T-helper 2 cell (primary cell): ENCODE data around the gene SRGAP3.

Experiments used
- DNase-seq, 5 experiments: peaks; one replicate each; pipeline versions ENCODE4 v3.0.0 to v3.0.0-alpha.2; 2012 to 2022

SRGAP3 gene

DNA sequence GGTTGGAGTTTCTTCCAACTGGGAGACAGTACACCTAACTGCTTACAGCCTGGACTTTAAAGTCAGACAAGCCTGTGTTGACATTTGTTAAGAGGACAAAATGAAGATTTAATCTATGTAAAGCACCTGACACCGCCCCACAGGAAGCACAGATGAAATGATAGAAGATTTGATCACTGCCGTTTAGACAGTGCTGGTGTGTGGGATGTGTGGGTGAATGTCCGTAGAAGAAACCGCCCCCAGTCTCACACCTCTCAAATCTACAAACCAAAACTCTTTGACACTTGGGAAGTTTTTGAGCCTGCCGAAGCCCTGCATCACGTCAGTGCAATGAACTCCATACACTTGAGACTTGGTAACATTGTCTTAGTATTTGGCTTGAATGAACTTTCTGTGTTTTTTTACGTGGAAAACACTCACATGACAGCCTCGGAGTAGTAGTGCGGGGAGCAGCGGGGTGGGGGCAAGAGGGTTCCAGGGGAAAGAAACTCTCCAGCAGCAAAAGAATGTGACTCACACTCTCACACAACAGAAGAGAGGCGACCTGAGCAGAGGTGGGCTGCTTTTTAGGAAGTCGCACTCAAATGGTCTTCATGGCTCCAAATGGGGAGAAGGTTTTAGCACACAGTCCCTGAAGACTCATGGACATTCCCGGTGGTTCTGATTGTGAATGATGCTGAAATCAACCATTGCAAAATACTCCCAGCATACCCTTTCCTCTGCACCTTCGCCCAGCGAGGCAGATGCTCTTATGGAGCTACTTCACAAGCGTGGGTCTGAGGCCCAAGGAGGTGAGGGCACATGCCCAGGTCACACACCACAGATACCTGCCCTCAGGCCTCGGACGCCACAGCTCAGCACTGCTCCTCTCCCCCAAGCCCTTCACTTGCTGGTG is 79.2 kb downstream of the SRGAP3 start:
- peak in 1 of 5 experiments; percentile 76 for DNase-seq

DNA sequence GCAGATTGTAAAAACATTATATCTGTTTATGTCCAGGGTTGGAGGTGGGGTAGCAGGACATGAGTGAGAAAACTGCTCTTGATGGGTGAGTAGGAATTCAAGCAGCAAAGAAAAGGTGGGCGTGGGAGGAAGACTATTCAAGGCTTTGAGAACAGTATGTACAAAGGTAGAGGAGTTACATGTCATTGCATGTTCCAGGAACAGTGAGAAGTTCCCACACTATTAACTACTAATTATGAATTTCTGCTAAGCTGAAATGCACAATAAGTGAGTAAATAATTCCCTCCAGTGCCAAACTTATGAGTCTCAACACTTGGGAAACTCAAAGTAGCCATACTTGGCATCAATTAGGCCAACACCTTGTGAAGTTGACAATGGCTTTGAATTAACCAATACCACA is 80.1 kb downstream of the SRGAP3 start:
- no peak for DNase-seq

- DNase-seq = peak in 2 of 5 experiments; percentile 19 to 95
Measured at GRCh38 chr3:9168241-9168741, 81.2 kb downstream of the SRGAP3 start.

DNA sequence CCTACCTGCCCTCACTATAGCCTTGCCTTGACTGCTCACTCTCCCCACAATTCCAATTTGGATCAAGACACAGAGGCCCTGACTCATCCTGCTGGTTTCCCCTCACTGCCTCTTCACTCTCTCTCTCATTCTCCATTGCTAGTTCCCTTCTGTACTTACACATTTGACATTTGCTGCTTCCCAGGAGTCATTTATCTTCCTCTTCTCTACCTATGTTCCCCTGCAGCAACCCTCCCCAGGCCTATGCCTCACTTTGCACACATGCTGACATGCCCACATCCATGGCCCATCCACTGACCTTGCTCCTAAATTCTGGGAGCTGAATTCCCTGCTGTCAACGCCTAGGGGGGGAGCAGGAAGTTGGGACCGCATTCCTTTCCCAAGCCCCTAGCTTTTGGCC is 82.2 kb downstream of the SRGAP3 start:
- no peak for DNase-seq

DNA sequence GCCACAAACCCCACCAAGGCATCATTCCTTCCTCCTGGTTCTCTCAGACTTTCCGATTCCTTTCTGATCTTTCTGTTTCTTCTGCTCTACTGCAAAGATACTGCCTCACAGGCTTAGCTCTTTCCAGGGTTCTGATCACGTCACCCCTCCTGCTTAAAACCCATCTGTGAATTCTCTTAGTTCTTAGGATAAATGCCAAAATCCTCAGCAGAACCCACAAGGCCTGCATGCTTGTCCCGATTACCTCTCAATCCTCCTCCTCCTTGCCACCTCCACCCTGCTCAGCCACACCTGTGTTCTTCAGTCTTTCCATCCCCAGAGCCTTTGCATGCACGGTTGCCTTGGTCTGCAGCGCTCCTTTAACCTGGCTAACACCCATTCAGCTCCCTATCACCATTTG is 84.0 kb downstream of the SRGAP3 start:
- DNase-seq = no peak

- no peak for DNase-seq
Measured at GRCh38 chr3:9163289-9163688, 86.2 kb downstream of the SRGAP3 start.

DNA sequence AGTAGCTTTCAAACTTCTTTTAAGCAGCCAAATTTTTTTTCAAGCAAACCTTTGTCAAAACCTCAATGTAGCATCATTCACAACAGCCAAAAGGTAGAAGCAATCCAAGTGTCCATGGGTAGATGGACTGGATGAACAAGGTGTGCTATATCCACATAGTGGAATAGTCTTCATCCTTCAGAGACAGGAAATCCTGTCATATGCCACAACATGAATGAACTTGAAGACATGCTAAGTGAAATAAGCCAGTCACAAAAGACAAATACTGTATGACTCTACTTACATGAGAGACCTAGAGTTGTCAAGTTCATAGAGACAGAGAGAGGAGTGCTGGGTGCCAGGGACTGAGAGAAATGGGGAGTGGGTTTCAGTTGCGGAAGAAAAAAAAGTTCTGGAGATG is 87.6 kb downstream of the SRGAP3 start:
- no peak for DNase-seq

- no peak for DNase-seq
Measured at GRCh38 chr3:9161298-9161697, 88.1 kb downstream of the SRGAP3 start.

DNA sequence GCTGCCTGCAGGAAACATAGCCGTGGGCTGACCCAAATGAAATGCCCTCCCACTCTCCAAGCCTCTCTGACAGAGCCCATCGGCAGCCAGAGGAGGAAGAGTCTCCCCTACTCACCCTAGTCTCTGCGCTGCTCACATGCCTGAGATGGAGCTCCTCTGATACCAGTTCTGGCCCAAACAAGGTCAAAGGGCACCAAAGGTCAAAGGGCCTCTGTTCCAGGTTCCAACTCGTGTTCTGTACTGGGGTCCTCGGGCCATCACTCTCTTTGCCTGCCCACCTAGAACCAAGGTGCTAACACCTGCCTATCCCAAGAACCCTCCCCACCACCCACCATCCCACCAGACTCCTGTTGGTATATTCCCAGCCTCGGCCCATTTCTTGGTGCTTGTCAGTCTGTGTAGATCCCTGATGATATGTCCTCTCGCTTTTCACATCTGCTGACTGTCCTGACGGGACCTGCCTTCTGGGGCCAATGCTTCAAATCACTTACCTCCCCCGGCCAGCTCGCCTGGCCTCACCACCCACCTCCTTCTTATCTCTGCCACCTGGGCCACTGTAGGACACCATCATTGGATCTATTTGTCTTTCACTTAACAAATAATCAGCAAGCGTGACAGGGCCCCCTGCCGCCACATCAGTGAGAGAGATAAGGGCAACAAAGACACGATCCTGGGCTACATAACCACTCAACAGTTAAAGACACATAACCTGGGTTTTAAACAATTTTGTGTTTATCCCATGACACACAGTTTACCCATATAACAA is 90.4 kb downstream of the SRGAP3 start:
- no peak for DNase-seq

- no peak for DNase-seq
Measured at GRCh38 chr3:9157651-9158362, 91.6 kb downstream of the SRGAP3 start.

- DNase-seq = no peak
Measured at GRCh38 chr3:9156604-9157003, 92.8 kb downstream of the SRGAP3 start.

GRCh38 chr3:9155028-9155427 is 94.4 kb downstream of the SRGAP3 start:
- DNase-seq = no peak

DNA sequence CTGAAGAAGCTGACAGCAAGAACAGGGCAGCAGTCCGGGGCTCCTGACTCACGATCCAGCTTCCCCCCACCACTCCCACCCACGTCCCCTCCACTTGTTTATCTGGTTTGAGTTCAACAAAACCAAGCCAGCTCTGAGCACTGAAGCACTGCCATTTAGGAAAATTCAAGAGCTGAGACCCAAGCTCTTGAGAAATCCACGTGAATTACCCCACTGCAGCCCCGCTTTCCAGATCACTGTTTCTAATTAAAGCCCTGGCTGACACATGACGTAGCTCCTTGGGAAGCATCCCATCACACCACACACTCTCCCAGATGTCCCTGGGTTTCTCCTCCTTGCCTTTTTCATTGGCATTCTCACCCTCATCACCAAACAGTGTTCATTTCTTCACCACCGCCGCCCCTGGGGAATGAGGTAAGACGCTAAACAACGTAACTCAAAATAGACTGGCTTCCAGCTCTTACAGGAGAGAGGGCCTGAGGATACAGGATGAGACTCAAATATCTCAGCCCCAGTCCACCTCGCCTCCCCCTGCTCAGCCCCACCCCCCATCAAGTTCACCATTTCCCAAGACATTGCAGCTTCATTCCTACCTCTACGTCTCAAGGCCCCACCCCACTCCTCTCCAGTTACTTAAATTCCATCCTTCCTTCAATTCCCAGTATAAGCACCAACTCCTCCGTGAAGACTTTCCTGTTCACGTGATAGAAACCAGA is 95.4 kb downstream of the SRGAP3 start:
- DNase-seq = no peak

DNA sequence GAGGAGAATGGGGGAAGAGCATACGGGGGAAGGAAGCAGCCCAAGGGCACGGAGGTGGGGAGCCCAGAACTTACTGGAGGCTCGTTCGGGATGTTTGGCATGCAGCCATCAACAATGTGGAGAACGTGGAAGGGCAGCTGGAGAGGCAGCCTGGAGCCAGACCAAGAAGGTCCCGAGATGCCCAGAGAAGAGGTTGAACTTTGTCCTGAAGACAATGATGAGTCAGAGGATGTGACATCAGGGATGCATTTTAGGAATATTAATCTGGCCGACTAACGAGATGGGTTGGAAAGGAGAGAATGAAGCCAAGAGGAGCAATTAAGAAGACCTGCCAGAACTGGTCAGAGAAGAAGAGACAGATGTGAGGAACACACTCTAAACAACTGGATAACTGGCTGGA is 98.2 kb downstream of the SRGAP3 start:
- DNase-seq = no peak

GRCh38 chr3:9149566-9149965 is 99.9 kb downstream of the SRGAP3 start:
- DNase-seq = no peak

DNA sequence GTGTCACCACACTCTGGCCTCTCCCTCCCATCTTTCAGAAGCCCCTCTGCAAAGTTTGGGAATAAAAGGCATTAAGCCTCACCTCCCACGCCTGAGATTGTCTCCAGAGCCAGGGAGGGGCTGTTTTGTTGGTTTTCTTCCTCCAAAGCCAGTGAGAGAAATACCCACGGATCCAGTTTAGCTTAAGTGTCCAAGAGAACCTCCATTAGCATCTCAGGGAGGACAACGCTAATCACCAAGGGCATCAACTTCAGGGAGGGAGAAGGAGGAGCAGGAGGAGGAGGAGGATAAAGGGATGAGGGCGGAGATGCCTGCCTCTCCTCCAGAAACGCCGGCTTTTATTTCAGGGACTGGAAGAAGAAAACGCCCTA is 101.6 kb downstream of the SRGAP3 start:
- DNase-seq = no peak

DNA sequence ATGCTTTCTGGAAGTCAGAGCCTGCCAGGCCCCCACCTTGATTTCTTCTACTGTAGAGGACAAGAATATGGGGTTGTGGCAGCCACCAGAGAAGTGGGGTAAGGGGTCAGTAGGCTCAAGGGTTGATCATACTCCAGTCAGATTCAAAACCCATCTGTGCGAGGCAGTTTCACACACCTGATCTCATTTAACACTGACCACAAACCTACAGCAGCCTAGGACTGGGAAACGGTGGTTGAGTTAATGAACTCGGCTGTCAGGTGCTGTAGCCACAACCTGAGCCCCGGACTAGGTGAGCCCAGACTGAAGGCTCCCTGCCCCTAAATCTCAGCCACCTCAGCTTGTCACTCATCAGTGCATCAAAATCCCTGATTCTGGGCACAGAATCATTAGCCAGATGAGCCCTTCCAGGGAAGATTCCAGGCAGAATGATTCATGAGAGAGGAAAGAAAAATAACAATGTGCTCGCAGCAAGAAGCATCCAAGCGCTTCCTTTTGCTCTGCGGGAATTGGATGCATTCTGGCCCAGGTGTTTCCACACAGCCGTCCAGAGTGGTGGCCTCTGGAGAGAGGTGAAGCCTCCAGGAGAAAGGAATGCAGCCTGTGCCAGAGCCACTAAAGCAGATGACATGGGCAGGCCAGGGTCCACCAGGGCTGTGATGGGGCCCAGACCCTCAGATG is 102.1 kb downstream of the SRGAP3 start:
- no peak for DNase-seq

DNA sequence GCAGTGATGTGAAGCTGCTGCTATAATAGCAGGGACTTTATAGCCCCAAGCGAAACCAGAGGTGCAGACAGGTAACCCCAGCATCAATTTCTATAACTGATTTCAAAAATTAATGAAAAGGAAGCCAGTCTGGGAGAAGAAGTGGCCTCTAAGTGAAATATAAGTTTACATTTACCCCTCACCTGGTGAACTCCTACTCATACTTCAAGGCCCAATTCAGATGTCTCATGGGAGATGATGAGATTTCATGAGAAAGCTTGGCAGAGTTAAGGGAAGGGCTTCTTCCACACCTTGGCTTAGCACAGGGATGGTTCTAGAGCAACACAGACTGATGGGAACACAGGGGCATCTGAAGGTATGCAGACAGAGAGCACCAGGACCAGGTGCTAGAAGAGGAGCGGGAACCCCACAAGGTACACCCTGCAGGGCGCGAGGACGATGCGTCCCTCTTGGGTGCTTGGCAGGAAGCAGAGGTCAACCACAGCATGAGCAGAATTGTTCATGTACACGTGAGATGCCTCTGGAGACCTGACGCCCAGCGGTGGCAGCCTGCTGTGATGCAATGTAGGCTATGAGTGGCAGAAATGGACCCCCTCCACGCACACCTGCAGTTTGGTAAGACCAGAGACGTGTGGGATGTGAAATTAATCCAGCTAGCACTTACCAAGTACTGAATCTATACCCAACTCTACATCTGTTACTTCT is 102.9 kb downstream of the SRGAP3 start:
- DNase-seq = peak in 1 of 5 experiments; percentile 56

- no peak for DNase-seq
Measured at GRCh38 chr3:9143184-9143583, 106.3 kb downstream of the SRGAP3 start.

DNA sequence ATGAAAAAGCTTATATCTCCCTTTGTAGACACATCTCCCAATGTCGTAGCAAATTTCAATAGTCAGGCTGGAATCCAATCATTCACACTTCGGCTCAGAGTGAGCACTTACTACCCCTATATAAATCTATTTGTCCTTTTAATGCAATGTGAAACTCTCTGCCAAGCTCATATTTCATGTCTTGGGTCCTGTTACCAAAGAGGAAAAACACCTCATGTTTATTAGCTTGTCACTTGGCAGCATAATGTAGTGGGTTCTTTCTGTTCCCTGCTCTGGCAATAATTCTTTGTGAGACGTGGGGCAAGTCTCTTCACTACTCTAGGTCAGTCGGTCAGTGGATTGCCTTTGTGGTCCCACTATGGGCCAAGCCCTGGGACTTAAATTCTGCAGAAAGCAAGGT is 107.1 kb downstream of the SRGAP3 start:
- no peak for DNase-seq

DNA sequence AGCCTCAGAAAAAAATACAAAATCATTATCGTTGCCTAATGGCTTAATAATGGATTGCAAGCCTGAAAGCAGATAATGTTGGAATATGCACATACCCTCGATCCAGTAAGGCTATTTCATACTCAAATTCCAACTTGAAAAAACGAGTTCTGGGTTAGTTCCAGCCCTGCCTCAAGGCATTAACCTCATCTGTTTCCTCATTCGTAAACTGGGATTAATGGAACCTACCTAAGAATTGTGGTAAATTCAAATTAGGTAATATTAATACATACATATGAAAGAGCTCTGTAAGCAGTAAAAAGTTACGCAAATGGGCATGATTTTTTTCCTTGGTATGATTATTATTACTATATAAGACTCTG is 107.5 kb downstream of the SRGAP3 start:
- DNase-seq = no peak
